Islet precursor cell (in vitro differentiated cells): ENCODE measurements around the gene EHBP1L1.

Source experiments
- DNase-seq: peaks from one replicate; pipeline ENCODE4 v3.0.0-alpha.2; 2018

Gene EHBP1L1

GRCh38 chr11:65547446-65548125, 28.3 kb upstream of the EHBP1L1 start:
- DNase-seq: no peak

GRCh38 chr11:65548395-65548794, 27.5 kb upstream of the EHBP1L1 start:
- DNase-seq: no peak

GRCh38 chr11:65549096-65549495, 26.8 kb upstream of the EHBP1L1 start:
- no peak for DNase-seq

GRCh38 chr11:65551572-65552387, 24.1 kb upstream of the EHBP1L1 start:
- DNase-seq: no peak

GRCh38 chr11:65552388-65552951, 23.4 kb upstream of the EHBP1L1 start:
- no peak for DNase-seq

- peak; percentile 77 for DNase-seq
Observed at GRCh38 chr11:65553301-65554001, 22.4 kb upstream of the EHBP1L1 start.

- DNase-seq: no peak
Observed at GRCh38 chr11:65554057-65554818, 21.6 kb upstream of the EHBP1L1 start.

GRCh38 chr11:65554842-65555430, 20.9 kb upstream of the EHBP1L1 start:
- DNase-seq: no peak

GRCh38 chr11:65555693-65556231, 20.1 kb upstream of the EHBP1L1 start:
- peak; percentile 88 for DNase-seq

GRCh38 chr11:65556470-65557279, 19.2 kb upstream of the EHBP1L1 start:
- DNase-seq: no peak

- DNase-seq: no peak
Observed at GRCh38 chr11:65557280-65558001, 18.4 kb upstream of the EHBP1L1 start.

- peak; percentile 86 for DNase-seq
Observed at GRCh38 chr11:65558002-65558929, 17.6 kb upstream of the EHBP1L1 start, which contains the start of gene LTBP3. TSS of gene LTBP3 (minus strand) at chr11:65558359. CDS start at chr11:65557959, 400 bp downstream.

GRCh38 chr11:65558930-65559509, 16.8 kb upstream of the EHBP1L1 start:
- DNase-seq: no peak

GRCh38 chr11:65559535-65559934, 16.3 kb upstream of the EHBP1L1 start:
- DNase-seq: no peak

- peak; percentile 93 for DNase-seq
Observed at GRCh38 chr11:65559951-65560537, 15.8 kb upstream of the EHBP1L1 start.

GRCh38 chr11:65560555-65561418, 15.1 kb upstream of the EHBP1L1 start:
- peak; percentile 88 for DNase-seq

GRCh38 chr11:65562020-65562419, 13.8 kb upstream of the EHBP1L1 start:
- DNase-seq: no peak
